Measurements from ENCODE around the gene CALML5. TPM values are rescaled to one million over a fixed set of nuclear protein-coding genes. Genes with fewer than 3 reads are reported as not detected.

CALML5 gene
- total RNA-seq, 1 donor from 2014 or later = not detected

GRCh38 chr10:5514226-5514850 is 15.0 kb upstream of the CALML5 start:
- no peak overlapping the region for H3K4me3 Mint-ChIP-seq (ENCODE audit: unreplicated experiment)
- H3K27me3 Mint-ChIP-seq (ENCODE audit: unreplicated experiment) = peaks cover 23% of the 10 kb centered on the region
- no peaks in the 10 kb centered on the region for H3K9me3 Mint-ChIP-seq (ENCODE audit: unreplicated experiment)
- DNase-seq (ENCODE audit: extremely low spot score, unreplicated experiment) = no peak
- H3K36me3 Mint-ChIP-seq (ENCODE audit: unreplicated experiment) = no peaks in the 10 kb centered on the region
- no peaks in the 10 kb centered on the region for H3K4me1 Mint-ChIP-seq (ENCODE audit: unreplicated experiment)
- no peak overlapping the region for H3K27ac Mint-ChIP-seq (ENCODE audit: unreplicated experiment)
- TF ChIP-seq, protein P1, sequence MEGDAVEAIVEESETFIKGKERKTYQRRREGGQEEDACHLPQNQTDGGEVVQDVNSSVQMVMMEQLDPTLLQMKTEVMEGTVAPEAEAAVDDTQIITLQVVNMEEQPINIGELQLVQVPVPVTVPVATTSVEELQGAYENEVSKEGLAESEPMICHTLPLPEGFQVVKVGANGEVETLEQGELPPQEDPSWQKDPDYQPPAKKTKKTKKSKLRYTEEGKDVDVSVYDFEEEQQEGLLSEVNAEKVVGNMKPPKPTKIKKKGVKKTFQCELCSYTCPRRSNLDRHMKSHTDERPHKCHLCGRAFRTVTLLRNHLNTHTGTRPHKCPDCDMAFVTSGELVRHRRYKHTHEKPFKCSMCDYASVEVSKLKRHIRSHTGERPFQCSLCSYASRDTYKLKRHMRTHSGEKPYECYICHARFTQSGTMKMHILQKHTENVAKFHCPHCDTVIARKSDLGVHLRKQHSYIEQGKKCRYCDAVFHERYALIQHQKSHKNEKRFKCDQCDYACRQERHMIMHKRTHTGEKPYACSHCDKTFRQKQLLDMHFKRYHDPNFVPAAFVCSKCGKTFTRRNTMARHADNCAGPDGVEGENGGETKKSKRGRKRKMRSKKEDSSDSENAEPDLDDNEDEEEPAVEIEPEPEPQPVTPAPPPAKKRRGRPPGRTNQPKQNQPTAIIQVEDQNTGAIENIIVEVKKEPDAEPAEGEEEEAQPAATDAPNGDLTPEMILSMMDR (IDR thresholded peaks at IDR 0.05) = no peak

GRCh38 chr10:5512881-5513612 is 13.7 kb upstream of the CALML5 start:
- Mint-ChIP-seq H3K36me3 (ENCODE audit: unreplicated experiment) (no peaks in the 10 kb centered on the region), H3K27me3 (ENCODE audit: unreplicated experiment) (peaks cover 20% of the 10 kb centered on the region), H3K4me3 (ENCODE audit: unreplicated experiment) (no peak overlapping the region), H3K4me1 (ENCODE audit: unreplicated experiment) (no peaks in the 10 kb centered on the region), H3K27ac (ENCODE audit: unreplicated experiment) (no peak overlapping the region), H3K9me3 (ENCODE audit: unreplicated experiment) (no peaks in the 10 kb centered on the region)
- TF ChIP-seq, protein P1 (IDR thresholded peaks at IDR 0.05) = no peak
- no peak for DNase-seq (ENCODE audit: extremely low spot score, unreplicated experiment)

- Mint-ChIP-seq H3K27me3 (ENCODE audit: unreplicated experiment) (peaks cover 20% of the 10 kb centered on the region), H3K9me3 (ENCODE audit: unreplicated experiment) (no peaks in the 10 kb centered on the region), H3K4me3 (ENCODE audit: unreplicated experiment) (no peak overlapping the region), H3K4me1 (ENCODE audit: unreplicated experiment) (no peaks in the 10 kb centered on the region), H3K27ac (ENCODE audit: unreplicated experiment) (no peak overlapping the region), H3K36me3 (ENCODE audit: unreplicated experiment) (no peaks in the 10 kb centered on the region)
- TF ChIP-seq, protein P1 (IDR thresholded peaks at IDR 0.05) = no peak
- no peak for DNase-seq (ENCODE audit: extremely low spot score, unreplicated experiment)
Measured at GRCh38 chr10:5512331-5512730, 13.0 kb upstream of the CALML5 start.

DNA sequence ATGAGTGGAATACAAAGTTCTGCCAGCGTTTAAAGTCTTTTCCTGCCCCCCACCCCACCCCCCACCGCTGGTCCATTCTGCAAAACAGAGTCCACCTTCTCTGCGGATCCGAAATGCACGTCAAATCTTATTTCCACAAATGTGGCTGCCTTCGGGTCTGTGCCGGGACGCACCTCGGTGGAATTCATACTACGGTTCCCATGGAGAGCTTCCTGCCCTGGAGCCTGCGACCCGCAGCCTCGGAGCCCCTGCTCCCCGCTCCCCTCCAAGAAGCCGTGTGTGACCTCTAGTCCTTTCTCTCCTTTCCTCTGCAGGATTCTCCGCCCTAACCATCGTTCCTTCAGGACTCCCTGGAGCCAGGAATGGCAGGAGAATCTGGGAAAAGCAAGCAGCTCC is 12.5 kb upstream of the CALML5 start:
- Mint-ChIP-seq H3K4me3 (ENCODE audit: unreplicated experiment) (no peak overlapping the region), H3K36me3 (ENCODE audit: unreplicated experiment) (no peaks in the 10 kb centered on the region), H3K27me3 (ENCODE audit: unreplicated experiment) (peaks cover 19% of the 10 kb centered on the region), H3K9me3 (ENCODE audit: unreplicated experiment) (no peaks in the 10 kb centered on the region), H3K4me1 (ENCODE audit: unreplicated experiment) (no peaks in the 10 kb centered on the region), H3K27ac (ENCODE audit: unreplicated experiment) (no peak overlapping the region)
- DNase-seq (ENCODE audit: extremely low spot score, unreplicated experiment) = no peak
- TF ChIP-seq, protein P1 (IDR thresholded peaks at IDR 0.05) = no peak

- peaks cover 14% of the 10 kb centered on the region for H3K27me3 Mint-ChIP-seq (ENCODE audit: unreplicated experiment)
- no peak overlapping the region for H3K27ac Mint-ChIP-seq (ENCODE audit: unreplicated experiment)
- no peak overlapping the region for H3K4me3 Mint-ChIP-seq (ENCODE audit: unreplicated experiment)
- H3K9me3 Mint-ChIP-seq (ENCODE audit: unreplicated experiment) = no peaks in the 10 kb centered on the region
- H3K4me1 Mint-ChIP-seq (ENCODE audit: unreplicated experiment) = no peaks in the 10 kb centered on the region
- no peaks in the 10 kb centered on the region for H3K36me3 Mint-ChIP-seq (ENCODE audit: unreplicated experiment)
- TF ChIP-seq, protein P1 (IDR thresholded peaks at IDR 0.05) = no peak
- no peak for DNase-seq (ENCODE audit: extremely low spot score, unreplicated experiment)
Measured at GRCh38 chr10:5511231-5511884, 12.0 kb upstream of the CALML5 start.

All from osteocyte (in vitro differentiated cells).